NCI-H446 (cell line): Measurements from ENCODE around the gene DNAJC2.

ENCODE experiments used
- DNase-seq, 2 experiments: peaks; one replicate each; lab custom pipeline; 2025; lab: John Stamatoyannopoulos, UW

Gene DNAJC2, protein sequence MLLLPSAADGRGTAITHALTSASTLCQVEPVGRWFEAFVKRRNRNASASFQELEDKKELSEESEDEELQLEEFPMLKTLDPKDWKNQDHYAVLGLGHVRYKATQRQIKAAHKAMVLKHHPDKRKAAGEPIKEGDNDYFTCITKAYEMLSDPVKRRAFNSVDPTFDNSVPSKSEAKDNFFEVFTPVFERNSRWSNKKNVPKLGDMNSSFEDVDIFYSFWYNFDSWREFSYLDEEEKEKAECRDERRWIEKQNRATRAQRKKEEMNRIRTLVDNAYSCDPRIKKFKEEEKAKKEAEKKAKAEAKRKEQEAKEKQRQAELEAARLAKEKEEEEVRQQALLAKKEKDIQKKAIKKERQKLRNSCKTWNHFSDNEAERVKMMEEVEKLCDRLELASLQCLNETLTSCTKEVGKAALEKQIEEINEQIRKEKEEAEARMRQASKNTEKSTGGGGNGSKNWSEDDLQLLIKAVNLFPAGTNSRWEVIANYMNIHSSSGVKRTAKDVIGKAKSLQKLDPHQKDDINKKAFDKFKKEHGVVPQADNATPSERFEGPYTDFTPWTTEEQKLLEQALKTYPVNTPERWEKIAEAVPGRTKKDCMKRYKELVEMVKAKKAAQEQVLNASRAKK

DNA sequence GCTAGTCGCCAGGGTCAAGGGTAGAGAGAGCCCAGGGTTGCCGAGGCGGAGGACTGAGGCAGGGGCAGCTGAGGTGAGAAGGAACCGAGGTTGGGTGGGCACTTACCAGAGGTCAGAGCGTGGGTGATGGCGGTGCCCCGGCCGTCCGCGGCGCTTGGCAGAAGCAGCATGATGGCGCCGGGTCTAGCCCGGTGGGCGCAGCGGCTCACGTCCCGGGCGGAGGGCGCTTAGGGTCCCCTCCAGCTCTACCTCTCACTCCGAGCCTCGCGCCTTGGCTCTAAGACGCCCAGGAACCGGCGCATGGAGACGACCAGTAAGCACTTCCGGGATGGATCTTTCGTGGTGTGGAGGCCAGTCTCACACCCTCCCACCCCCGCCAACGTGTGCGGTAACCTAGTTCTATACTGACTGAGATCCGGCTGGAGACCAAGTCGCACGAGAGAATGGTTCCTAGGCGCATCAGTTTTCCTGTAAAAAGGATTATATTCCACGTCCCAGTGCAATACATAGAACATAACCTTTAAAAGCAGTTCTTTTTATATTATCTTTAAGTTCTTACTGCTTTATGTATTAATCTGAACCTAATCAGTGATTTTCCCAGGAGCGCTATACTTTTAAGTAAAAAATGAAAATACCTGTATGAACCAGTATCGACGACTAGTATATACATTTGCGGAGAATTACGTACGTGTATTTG lies at the start of gene DNAJC2:
Gene DNAJC2 (minus strand): TSS at position 315 of the 697 bp plus-strand sequence. CDS start 145 bp downstream, at position 170.
- DNase-seq: peak; percentile 82 to 90

DNA sequence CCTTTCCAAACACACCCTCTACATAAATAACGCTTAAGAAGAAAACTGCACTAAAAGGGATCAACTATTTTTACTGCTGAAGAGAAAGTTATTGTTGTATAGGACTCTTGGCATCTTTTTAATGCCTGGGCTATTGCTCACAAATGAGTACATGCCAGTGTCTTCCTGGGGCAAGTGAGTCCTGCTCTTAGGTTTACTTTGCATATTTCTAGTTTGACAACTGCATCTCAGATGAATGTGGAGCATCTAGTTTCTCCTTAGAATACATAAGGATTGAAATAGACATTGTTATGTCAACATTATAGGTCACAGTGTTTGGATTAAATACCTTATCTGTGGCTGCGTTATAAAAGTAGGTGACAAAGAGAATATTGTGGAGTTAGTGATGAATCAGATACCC lies 47.4 kb upstream of the DNAJC2 start:
- no peak for DNase-seq

DNA sequence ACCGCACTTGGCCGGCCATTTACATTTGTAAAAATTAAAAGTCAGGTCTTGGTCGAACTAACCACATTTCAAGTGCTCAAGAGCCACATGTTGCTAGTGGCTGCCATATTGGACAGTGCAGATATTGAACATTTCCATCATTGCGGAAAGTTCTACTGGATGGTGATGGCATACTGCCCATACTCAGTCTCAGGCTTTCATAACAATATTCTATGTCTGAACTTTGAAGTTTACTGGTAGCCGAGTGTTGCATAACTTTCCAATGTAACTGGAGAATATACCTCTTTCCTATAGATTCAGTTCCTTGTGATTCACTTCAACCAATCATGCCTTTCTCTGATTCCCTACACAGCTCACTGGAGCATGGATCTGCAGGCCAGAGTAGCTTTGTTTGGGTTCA lies 46.6 kb upstream of the DNAJC2 start:
- no peak for DNase-seq

DNA sequence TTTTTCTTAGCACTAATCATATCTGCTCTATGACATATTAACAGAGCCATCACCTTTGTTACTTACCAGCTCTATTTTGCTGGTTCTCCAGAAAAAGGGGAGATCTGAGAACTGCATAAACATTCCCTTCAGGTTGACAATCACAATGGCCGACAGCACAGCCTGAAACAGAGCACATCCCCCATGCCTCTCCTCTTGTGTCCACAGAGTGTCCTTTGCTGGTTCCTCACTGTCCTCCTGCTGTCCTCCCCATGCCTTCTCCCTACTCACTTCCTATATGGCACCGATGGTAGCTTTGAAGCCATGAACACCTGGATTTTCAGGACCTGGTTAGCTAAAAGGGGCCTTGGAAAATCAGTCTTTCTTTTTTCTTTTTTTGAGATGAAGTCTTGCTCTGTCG lies 44.7 kb upstream of the DNAJC2 start:
- DNase-seq: no peak

DNA sequence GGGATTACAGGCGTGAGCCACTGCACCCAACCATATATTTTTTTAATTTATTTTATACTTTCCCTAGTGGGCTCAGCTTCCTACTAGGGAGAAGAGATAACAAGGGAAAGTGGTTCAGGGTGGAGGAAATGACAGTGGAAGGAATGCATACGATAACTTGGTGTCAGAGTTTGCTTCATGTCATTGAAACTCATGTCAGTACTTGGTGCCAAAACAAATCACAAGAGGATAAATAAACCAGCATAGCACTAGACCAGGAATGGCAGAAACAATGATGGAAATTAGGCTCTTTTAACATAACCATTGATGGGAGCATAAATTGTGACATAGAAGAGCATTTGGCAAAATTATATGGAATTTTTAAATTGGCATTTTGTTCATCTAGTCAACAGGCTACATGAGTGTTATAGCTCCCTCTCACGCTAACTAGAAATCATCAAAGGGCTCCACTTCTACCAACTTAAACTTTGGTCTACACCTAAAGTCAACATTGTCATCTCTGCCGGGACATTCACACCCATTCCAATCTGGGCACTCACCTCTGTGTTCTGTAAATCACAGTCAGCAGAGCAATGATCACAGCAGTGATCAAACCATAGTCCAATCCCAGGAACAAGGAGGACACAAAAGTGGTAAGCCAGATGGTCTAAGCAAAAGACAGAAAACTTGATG lies 44.0 kb upstream of the DNAJC2 start:
- no peak for DNase-seq

DNA sequence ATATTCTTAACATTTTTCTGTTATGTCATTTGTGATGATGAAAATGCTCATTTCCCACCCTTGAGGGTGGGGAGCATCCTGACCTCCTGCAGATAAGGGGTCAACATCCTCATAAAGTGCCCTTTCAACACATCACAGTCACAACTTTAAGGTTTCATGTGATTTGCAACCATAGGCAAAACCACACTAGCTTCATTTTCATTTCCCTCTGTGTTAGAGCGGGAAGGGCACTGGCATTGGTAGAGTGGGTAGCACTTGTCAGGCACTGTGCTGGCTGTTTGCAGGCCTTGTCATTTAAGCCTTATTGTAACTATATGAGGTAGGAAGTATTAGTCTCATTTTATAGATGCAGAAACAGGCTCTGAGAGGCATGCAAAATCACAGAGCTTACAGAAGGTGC lies 42.7 kb upstream of the DNAJC2 start:
- DNase-seq: no peak

DNA sequence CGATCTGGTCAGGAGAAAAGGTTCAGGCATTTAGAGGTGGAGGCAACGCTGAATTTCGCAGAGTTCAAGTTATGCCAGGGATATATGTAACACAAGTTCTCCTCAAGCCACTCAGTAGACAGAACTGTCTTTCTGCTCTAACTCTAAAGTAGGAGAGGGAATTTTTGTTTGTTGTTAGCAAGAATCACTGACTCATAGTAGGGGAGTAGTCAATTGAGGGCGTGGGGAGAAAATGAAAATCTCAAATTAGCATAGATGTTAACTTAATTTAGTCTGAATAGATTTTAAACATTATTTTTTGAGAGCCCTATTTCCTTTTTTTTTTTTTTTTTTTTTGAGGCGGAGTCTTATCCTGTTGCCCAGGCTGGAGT lies 37.5 kb upstream of the DNAJC2 start:
- no peak for DNase-seq

DNA sequence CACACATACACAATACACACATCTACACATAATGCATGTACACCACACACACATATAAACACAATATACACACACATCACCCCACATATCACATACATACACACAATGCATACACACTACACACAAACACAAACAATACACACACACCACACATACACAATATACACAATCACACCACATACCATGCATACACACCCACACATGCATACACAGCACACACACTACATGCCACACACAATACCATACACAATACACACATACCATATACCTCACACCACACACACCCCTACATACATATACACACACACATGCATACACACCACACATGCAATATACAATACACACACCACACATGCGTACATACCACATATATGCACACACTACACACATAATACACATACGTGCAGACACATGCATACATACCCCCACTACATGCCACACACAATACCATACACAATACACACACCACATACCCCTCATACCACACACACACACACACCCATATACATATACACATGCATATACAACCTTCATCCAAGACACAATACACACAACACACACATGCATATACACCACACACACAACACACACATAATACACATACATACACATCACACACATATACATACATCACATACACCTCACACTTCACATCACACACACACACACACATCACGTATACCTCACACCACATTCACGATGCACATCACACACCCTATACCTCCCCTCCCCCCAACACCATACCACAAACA lies 36.9 kb upstream of the DNAJC2 start:
- no peak for DNase-seq

DNA sequence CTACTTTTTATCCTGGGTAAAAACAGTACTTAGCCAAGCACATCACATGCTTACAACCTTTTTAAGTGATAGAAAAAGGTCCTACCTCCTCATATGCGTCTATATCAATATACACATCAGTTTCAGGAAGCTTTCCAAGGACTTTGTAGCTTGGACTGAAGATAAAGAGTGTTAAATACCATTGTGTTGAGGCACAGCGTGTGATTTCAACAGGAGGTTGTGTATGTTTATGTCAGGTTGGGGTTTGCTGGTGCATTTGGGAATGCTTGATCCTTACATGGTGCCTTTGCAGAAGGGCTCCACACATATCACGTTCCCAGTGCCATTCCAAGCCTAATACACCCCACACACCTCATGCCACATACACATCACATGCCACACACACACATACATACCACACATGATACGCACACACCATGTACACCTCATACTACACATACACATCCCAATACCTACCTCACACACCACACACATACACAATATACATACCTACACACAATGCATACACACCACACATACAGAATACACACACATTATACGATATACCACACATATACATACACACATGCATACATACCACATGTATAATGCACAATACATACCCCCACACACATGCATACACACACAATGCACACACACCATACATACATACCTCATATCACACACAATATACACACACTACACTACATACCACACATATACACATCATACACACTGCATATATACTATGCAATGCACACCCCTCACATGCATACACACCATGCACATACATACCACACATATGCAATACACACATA lies 36.0 kb upstream of the DNAJC2 start:
- no peak for DNase-seq

DNA sequence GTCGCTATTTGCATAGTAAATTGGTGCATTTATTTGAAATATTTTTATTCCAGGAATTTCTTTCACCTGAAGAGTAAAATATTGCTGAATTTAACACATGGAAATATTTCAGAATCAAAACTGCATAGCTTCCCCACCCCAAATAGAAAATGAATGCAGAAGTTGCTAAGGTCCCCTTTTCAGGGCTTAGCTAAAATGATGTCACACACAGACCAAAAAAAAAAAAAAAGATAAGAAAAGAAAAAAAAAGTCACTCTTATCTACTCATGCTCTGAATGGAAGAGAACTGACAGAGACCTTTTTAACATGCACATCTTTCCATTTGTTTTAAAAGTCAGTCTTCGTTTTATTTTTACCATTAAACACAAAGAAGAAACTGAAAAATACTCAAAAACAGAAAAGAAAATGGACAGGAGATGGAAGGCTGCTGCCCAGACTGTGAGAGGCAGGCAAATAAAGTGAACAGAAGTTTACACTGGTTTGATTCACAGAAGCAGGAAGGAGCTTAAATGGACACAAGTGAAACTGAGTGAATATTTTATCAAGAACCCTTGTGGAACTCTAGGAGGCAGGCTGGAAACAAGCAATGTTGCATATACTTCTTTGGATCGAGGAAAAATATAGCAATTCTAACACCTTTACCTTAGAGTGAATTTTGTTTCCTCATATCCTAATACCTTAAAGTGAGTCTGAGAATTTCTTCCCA lies 34.9 kb upstream of the DNAJC2 start:
- DNase-seq: no peak

DNA sequence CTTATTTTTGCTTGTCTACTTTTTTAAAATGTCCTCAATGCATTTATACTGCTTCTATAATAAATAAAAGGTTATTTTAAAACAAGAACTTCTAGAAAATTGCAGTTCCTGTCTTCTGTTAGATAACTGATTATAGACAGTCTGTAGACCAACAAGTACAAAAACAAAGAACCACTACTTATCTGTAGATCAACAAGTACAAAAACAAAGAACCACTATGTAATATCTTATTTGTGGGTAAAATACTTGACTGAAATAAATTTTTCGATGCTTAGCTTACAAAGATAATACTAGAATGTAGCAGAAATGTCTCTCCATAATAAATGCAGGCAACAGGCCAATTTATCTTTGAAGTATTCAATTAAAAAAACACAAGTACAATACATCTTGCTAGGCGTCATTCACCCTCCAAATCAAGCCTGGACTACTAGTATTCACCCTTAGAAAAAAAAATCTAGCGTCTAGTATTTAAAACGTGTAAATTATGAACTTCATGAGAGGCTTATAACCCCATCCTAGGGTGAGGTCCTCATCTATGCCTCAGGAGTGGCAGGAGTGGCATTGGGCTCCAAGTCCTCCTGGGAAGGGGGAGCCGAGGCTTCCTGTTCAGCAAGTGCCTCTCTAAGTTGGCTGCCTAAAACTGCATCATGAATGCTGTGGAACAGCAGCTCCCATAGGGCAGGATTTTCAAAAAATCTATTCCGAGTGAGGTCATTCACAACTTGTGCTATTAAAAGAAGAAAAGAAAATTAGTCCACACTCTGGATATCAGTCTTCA lies 29.5 kb upstream of the DNAJC2 start:
- no peak for DNase-seq

DNA sequence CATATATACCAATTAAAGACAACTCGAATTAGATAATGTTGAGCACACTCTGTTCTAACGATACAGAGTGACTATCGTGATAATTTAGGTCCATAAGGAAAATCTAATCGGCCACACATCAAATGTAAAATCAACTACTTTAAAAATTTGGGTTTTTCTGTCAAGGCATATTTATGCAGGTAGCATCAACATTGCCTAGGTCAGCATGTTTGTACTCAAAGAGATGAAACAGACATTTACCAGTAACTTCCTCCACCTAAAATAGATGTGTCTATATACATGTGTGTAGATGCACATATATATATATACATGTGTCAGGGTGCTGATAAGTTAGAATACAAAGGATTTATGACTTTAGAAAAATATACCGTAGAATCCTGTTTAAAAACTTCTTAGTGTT lies 24.9 kb upstream of the DNAJC2 start:
- no peak for DNase-seq

DNA sequence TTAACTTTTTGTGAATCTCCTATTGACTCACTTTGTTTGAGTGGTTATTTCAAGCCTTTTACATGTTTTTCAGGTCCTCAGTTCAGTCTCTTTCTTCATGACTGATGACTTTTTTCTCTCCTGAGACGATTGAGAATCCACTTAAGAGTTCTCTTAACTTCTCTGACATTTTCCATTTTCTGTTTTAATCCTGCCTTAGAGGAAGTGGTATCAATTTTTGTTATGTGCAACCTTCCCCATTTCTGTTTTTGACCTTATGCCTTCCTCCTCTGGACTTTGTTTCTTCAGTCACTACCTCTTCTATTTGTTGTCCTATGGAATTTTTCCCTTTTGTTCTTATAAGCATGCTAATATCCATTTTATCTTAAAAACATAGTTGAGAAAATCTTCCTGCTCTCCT lies 5.2 kb upstream of the DNAJC2 start:
- no peak for DNase-seq

DNA sequence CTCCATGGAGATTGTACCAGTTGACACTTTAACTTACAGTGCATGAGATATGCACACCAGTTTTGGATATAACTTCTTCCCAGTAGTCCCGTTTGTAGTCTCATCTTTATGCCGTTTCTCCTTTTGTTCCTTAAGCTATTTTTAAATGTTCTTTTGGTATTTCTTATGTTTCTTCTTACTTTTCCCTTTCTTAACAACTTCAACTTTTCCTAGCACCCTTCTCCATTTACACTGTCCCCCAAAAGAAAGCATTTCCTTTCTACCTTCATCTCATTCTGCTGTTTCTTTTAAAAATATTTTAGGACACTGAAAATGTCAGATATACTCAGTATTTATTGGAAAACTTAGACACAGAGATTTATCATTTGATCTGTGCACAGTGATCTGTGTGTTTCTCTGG lies 4.4 kb upstream of the DNAJC2 start:
- no peak for DNase-seq

DNA sequence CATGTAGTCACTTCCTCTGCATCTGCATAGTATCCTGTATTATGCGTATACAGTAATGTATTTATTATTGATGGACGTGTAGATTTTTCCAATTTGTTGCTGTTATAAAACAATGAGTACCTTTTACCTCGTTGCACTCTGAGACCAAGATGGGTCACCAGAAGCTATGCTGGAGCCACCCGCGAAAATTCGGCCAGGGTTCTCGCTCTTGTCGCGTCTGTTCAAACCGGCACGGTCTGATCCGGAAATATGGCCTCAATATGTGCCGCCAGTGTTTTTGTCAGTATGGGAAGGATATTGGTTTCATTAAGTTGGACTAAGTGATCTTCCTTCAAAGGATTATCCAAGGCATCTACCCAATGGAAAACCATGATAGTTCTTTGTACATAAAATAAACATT lies 3.9 kb upstream of the DNAJC2 start:
- DNase-seq: no peak

DNA sequence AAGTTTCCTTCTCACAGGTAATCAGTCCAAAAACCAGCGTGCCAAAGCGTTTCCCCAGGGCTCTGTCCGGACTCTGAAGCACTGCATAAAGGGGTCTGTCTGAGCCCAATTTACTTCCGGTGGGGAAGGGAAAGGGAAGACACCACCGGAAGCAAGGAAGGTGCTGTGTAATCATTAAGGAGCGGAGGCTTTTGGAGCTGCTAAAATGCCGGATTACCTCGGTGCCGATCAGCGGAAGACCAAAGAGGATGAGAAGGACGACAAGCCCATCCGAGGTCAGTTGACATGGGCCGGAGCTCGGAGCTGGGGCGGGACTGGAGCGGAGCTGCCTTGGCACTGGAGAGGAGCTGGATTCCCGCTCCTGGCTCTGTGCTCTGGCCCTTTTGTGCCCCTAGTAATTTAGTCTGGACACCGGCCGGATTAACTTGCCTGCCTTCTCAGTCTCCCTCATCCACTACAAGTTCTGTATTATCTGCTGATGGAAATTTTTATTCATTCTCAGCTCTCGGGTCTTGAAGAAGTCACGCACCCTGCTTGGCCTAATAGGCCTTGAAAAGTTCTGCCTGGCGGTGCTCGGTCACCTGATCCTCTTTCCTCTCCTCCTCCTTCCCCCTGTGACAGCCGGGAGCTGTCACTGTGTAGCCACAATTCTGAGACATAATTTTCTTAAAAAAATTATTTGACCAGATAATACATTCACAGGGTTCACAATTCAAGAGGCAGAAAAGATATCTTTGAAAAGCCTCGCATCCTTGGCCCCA lies 3.1 kb upstream of the DNAJC2 start, which contains the start of gene PSMC2:
Gene PSMC2 (plus strand): TSS at position 137 of the 761 bp plus-strand sequence. CDS start 69 bp downstream, at position 206.
- peak; percentile 83 to 85 for DNase-seq

DNA sequence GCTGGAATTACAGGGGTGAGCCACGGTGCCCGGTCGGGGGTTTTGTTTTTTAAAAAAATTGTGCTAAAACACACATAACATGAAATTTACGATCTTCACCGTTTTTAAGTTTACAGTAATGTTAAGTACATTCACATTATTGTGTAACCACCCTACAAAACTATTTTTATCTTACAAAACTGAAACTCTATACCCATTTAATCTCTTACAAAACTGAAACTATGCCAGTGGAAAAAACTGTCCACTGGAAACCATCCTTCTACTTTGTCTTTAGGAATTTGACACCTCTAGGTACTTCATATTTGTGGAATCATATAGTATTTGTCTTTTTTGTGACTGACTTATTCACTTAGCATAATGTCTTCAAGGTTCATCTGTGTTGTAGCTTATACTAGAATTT lies 1.8 kb upstream of the DNAJC2 start:
- no peak for DNase-seq

DNA sequence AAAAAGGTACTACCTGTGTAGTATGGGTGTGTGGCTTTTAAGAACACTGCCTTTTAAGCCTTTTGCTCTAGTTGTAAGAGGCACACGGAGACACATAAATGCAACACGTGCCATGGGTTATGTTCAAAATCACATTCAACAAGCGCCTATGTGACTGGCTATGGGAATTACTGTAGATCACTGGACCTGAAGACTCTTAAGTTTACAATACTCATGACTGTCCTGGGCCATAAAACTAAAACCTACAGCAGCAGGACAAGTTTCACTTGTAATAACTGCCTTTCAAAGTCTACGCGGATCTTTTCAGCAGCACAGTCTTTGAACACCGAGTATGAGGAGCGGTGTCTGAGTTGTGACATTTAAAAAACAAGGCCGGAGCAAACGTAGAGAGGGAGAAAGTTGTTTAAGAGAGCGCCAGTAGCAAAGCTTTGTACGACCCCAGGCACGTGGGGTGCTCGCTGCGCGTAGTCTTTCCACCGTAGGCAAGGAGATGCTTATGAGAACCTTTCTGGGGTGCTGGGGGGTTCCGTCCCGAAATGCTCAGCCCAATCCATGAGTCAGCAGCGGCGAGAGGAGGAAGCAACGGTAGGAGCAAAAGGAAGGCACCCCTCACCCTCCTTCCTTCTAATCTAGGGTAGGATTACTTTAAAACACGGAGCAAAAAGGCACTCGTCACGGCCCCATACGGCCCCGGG lies 662 bp downstream of the DNAJC2 start:
- DNase-seq: no peak
